B cell (primary cell): Measurements from ENCODE around the gene HDAC7. TPM values are rescaled to one million over a fixed set of nuclear protein-coding genes. Genes with fewer than 3 reads are reported as not detected.
A peak's percentile ranks its signal among the peaks of the same experiment; 100 is the strongest.
"Not testable (repeated sequence)": the region's sequence is repeated elsewhere in the genome, so short reads cannot be mapped to it uniquely, and the experiment has no call there.

Experiments used
- ATAC-seq: fragments of 200-7000 bp; cut with Tn5 transposase; one replicate; pipeline ENCODE4 v1.10.0; 2021; ENCODE audit warnings: low read depth, mild to moderate bottlenecking, moderate number of reproducible peaks, moderate library complexity
- CTCF ChIA-PET: fragments of 350-600 bp; sonication (Branson Sonifier 250); formaldehyde crosslinking; loops from one replicate; lab custom pipeline; 2021; ENCODE audit warnings: antibody characterized with exemption, inconsistent platforms; lab: Charles Lee
- POLR2A ChIA-PET: fragments of 350-600 bp; sonication (Branson Sonifier 250); formaldehyde crosslinking; loops from one replicate; lab custom pipeline; 2021; ENCODE audit warnings: antibody characterized with exemption; lab: Charles Lee
- DNase-seq: peaks from one replicate; pipeline ENCODE4 v3.0.0; 2013
- H2AFZ ChIP-seq: 2 replicates; pipeline ENCODE4 v1.6.1; 2012; ENCODE audit warnings: mild to moderate bottlenecking, low read depth, low read length; ENCODE audit not compliant: insufficient read depth, poor library complexity, severe bottlenecking
- H3K27ac ChIP-seq, 2 donors: 1 replicate in 1 of 2; 2 replicates in 1 of 2; pipeline ENCODE4 v1.5.1; 2012 to 2013; ENCODE audit warnings: low read length in 2 of 2, mild to moderate bottlenecking in 2 of 2, moderate library complexity in 1 of 2
- H3K27me3 ChIP-seq, 4 experiments: fragments of 200-600 bp in 1 of 4; sonication (generic) in 1 of 4; replicated peaks in 1 of 4; 1 replicate in 2 of 4; 2 replicates in 2 of 4; pipeline versions ENCODE4 v1.6.1 to v1.7.0; 2013 to 2016; ENCODE audit warnings: low read length in 3 of 4, mild to moderate bottlenecking in 2 of 4, mixed read lengths in 1 of 4, moderate library complexity in 1 of 4; ENCODE audit not compliant: insufficient read depth in 4 of 4, control insufficient read depth in 3 of 4; ENCODE audit errors: control extremely low read depth in 1 of 4
- H3K36me3 ChIP-seq, 2 experiments: replicated peaks in 1 of 2; 1 replicate in 1 of 2; 2 replicates in 1 of 2; pipeline versions ENCODE4 v1.6.1 to v1.7.1; 2013; ENCODE audit warnings: low read length in 1 of 2; ENCODE audit not compliant: insufficient read depth in 2 of 2, control insufficient read depth in 1 of 2; ENCODE audit errors: control extremely low read depth in 1 of 2, extremely low read depth in 1 of 2
- H3K4me1 ChIP-seq, 2 donors: fragments of 200-600 bp in 1 of 2; sonication (generic) in 1 of 2; 1 replicate in 1 of 2; 2 replicates in 1 of 2; pipeline versions ENCODE4 v1.5.1 to v1.6.1; 2013 to 2017; ENCODE audit warnings: low read length in 2 of 2; ENCODE audit not compliant: control insufficient read depth in 2 of 2, insufficient read depth in 2 of 2
- H3K4me2 ChIP-seq: replicated peaks from 2 replicates; pipeline ENCODE3; 2012; ENCODE audit warnings: mild to moderate bottlenecking, low read depth, low read length; ENCODE audit not compliant: poor library complexity, severe bottlenecking
- H3K4me3 ChIP-seq, 5 experiments: fragments of 200-600 bp in 1 of 5; sonication (generic) in 1 of 5; 1 replicate in 3 of 5; 2 replicates in 2 of 5; pipeline versions ENCODE4 v1.5.1 to v1.7.0; 2011 to 2016; ENCODE audit warnings: low read length in 4 of 5, mild to moderate bottlenecking in 4 of 5, low read depth in 2 of 5, control low read depth in 1 of 5, moderate library complexity in 1 of 5; ENCODE audit not compliant: insufficient read depth in 1 of 5; ENCODE audit errors: control extremely low read depth in 1 of 5, extremely low read depth in 1 of 5
- H3K79me2 ChIP-seq: fragments of 200-600 bp; sonication (generic); one replicate; pipeline ENCODE4 v1.6.0; 2016; ENCODE audit warnings: low read length; ENCODE audit not compliant: control insufficient read depth, insufficient read depth
- H3K9ac ChIP-seq: fragments of 200-600 bp; sonication (generic); 2 replicates; pipeline ENCODE4 v1.6.1; 2017; ENCODE audit warnings: mild to moderate bottlenecking, low read length, moderate library complexity
- H3K9me3 ChIP-seq, 3 donors: one replicate each; pipeline versions ENCODE4 v1.6.1 to v1.7.1; 2013; ENCODE audit warnings: low read length in 2 of 3; ENCODE audit not compliant: control insufficient read depth in 2 of 3, insufficient read depth in 1 of 3; ENCODE audit errors: control extremely low read depth in 1 of 3
- H4K20me1 ChIP-seq: 2 replicates; pipeline ENCODE4 v1.6.0; 2012; ENCODE audit warnings: mild to moderate bottlenecking, low read length; ENCODE audit not compliant: insufficient read depth, control insufficient read depth, poor library complexity, severe bottlenecking
- H3K27ac Mint-ChIP-seq: one replicate; pipeline ENCODE4 v1.8.0; 2021; ENCODE audit warnings: mixed read lengths
- H3K27me3 Mint-ChIP-seq: one replicate; pipeline ENCODE4 v1.8.0; 2021; ENCODE audit warnings: mixed read lengths
- H3K4me1 Mint-ChIP-seq: one replicate; pipeline ENCODE4 v1.8.0; 2021; ENCODE audit warnings: mixed read lengths
- H3K4me3 Mint-ChIP-seq: one replicate; pipeline ENCODE4 v1.8.0; 2021; ENCODE audit warnings: mixed read lengths
- H3K9me3 Mint-ChIP-seq: one replicate; pipeline ENCODE4 v1.8.0; 2022; ENCODE audit warnings: mixed read lengths; ENCODE audit not compliant: insufficient read depth
- EZH2 ChIP-seq: IDR thresholded peaks from 2 replicates; pipeline ENCODE4 v1.6.1; 2012; ENCODE audit warnings: borderline replicate concordance, low read depth, mild to moderate bottlenecking, moderate library complexity, low read length; ENCODE audit not compliant: insufficient read depth, poor library complexity, severe bottlenecking
- WGBS: methylation state at CpG from one replicate; pipeline ENCODE4 v1.1.5; 2013; ENCODE audit warnings: missing lambda C conversion rate; ENCODE audit not compliant: insufficient coverage; 5-methylcytosine and 5-hydroxymethylcytosine counted together
- intact Hi-C: fragments of 100-400 bp; cut with micrococcal nuclease; formaldehyde crosslinking; loops from one replicate; pipeline ENCODE4 v1.10.0; 2022
- polyA plus RNA-seq: library from polyadenylated mRNA; depleted of rRNA; stranded (reverse); fragments of >200 nt; gene quantifications from 2 replicates; pipeline ENCODE4 v1.2.3, GENCODE V29; 2012
- total RNA-seq, 2 donors: library from RNA; stranded (reverse); fragments of 120-200 nt in 1 of 2; gene quantifications; 1 replicate in 1 of 2; 2 replicates in 1 of 2; pipeline versions ENCODE4 v1.2.3 to v1.2.4, GENCODE V29; 2013 to 2022
- TF ChIP-seq, protein P1 (sequence below): fragments of 200-600 bp; IDR thresholded peaks from one replicate; pipeline ENCODE4 v1.8.0; 2022; ENCODE audit warnings: antibody characterized with exemption, mild to moderate bottlenecking

The HDAC7 gene
- total and polyA plus RNA-seq, 2 donors (not counting 1 experiment from before 2014, with no cell fraction given) = 87.2 to 178 TPM

DNA sequence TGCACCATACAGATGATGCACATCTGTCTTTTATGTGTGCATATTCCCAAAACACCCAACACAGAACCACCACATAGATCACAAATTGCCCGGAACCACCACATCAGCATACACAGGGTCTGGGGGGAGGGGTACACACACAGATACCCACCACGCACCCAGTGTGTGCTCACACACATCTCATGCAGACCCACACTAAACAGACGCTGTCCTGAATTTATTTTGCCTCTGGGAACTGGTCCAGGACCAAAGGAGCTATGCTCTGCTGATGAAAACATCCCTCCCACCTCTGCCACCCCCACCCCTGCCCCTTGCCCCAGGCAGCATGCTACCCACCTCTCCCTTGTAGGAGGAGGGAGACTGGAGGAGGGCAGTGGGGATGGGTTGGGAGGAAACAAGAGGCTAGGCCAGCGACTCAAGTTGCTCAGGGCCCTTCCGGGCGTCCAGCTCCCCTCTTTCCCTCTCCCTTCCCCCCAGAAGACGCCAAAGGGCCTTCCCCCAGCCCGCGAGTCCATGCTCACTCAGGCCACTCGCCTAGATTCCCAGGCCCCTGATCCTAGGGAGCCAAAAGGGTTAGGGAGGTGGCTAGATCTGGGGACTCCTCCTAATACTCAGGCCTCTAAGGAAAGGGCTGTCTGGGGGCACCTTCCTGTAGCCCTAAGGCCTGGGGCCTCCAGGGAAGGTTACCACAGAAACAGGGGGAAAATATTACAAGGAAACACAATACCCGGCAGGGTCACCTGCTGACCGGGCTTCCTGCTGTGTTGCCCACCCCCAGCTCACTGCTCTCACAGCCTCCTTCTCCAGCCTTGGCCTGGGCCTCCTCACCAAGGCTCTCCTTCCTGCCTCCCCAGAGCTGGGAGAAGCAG lies 3.1 kb downstream of the HDAC7 start:
- ChIA-PET CTCF (interaction anchor here (1.0 to 38.8 kb wide), 11 partner anchors 9 to 721 kb away, joined by 3 to 1203 read pairs (median 4); partner anchors contain the start of gene SLC48A1), POLR2A (interaction anchor here (0.7 to 17.3 kb wide), 4 partner anchors 8 to 53 kb away, joined by 3 to 264 read pairs (median 4); no protein-coding TSS in a partner anchor)
- no peak for DNase-seq
- H3K27ac ChIP-seq = peak overlapping the region; percentile 67 to 96
- Mint-ChIP-seq H3K9me3 (no peaks in the 10 kb centered on the region), H3K27me3 (no peaks in the 10 kb centered on the region), H3K27ac (peak overlapping the region; percentile 91), H3K4me1 (peaks cover 84% of the 10 kb centered on the region), H3K4me3 (peak overlapping the region; percentile 93)
- peak overlapping the region; percentile 11 for H2AFZ ChIP-seq
- intact Hi-C loops = loop anchor here (5.0 kb wide), 1 partner anchor 291 kb away; the partner anchor contains the start of gene SENP1
- no peaks in the 10 kb centered on the region for H3K9me3 ChIP-seq
- H3K36me3 ChIP-seq = no peaks in the 10 kb centered on the region
- TF ChIP-seq, protein P1, sequence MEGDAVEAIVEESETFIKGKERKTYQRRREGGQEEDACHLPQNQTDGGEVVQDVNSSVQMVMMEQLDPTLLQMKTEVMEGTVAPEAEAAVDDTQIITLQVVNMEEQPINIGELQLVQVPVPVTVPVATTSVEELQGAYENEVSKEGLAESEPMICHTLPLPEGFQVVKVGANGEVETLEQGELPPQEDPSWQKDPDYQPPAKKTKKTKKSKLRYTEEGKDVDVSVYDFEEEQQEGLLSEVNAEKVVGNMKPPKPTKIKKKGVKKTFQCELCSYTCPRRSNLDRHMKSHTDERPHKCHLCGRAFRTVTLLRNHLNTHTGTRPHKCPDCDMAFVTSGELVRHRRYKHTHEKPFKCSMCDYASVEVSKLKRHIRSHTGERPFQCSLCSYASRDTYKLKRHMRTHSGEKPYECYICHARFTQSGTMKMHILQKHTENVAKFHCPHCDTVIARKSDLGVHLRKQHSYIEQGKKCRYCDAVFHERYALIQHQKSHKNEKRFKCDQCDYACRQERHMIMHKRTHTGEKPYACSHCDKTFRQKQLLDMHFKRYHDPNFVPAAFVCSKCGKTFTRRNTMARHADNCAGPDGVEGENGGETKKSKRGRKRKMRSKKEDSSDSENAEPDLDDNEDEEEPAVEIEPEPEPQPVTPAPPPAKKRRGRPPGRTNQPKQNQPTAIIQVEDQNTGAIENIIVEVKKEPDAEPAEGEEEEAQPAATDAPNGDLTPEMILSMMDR = no peak
- TF ChIP-seq EZH2 = no peak
- 32% methylated on average over 4 of the region's 12 CpGs for WGBS
- no peak for ATAC-seq
- H3K4me2 ChIP-seq = peak overlapping the region; percentile 79
- peaks cover 83% of the 10 kb centered on the region for H3K79me2 ChIP-seq
- peak overlapping the region in 1 of 5 experiments; percentile 11 for H3K4me3 ChIP-seq
- peaks cover 70 to 82% of the 10 kb centered on the region in 2 donors for H3K4me1 ChIP-seq
- peak overlapping the region; percentile 77 for H3K9ac ChIP-seq
- no peaks in the 10 kb centered on the region for H3K27me3 ChIP-seq
- H4K20me1 ChIP-seq = no peaks in the 10 kb centered on the region

DNA sequence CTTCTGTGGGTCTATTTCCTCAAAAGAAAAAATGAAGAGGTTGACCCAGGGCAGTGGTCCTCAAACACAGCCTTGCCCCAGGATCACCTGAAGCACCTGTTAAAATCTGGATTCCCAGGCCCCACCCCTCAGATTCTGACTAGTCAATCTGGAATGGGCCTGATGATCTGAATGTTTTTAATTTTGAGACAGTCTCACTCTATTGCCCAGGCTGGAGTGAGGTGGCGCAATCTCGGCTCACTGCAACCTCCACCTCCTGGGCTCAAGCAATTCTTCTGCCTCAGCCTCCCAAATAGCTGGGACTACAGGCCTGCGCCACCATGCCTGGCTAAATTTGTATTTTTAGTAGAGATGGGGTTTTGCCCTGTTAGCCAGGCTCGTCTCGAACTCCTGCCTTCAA lies 4.3 kb downstream of the HDAC7 start:
- POLR2A ChIA-PET = interaction anchor here (17.3 kb wide), 1 partner anchor 20 kb away, joined by 264 read pairs; no protein-coding TSS in a partner anchor

More for the DNA sequence above, 4.3 kb downstream of the HDAC7 start:
- Mint-ChIP-seq H3K4me1 (peaks cover 87% of the 10 kb centered on the region), H3K27ac (peak overlapping the region; percentile 96), H3K4me3 (peak overlapping the region; percentile 13)
- CTCF ChIA-PET = interaction anchor here (7.8 to 38.8 kb wide), 2 partner anchors 15 to 19 kb away, joined by 76 to 1203 read pairs; no protein-coding TSS in a partner anchor
- not testable (repeated sequence) for H3K9ac ChIP-seq, H4K20me1 ChIP-seq, H3K9me3 Mint-ChIP-seq, H2AFZ ChIP-seq, H3K4me3 ChIP-seq, H3K27me3 Mint-ChIP-seq, H3K9me3 ChIP-seq, H3K27me3 ChIP-seq, ATAC-seq, DNase-seq, H3K36me3 ChIP-seq
- intact Hi-C loops = loop anchor here (5.0 kb wide), 1 partner anchor 292 kb away; the partner anchor contains the start of gene SENP1
- Histone ChIP-seq H3K4me2 (peak overlapping the region; percentile 87), H3K27ac (peak overlapping the region; percentile 96 to 98), H3K79me2 (peaks cover 91% of the 10 kb centered on the region), H3K4me1 (peaks cover 78 to 87% of the 10 kb centered on the region in 2 donors)
- WGBS = 100% methylated on average over 2 of the region's 5 CpGs
